ENCODE results near the gene TMEM201.

DNA sequence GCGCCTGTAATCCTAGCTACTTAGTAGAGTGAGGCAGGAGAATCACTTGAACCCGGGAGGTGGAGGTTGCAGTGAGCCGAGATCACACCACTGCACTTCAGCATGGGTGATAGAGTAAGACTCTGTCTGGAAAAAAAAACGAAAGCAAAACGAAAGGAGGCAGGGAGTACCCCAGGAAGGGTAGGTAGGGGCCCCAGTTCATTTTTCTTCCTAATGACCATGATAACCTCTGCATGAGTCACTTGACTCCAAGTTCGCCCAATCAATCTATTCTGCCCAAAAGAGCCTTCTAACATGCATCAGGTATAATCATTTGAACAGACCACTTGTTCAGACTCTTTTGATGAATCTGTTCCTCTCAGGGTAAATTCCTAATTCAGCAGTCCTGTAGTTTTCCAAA lies 13.2 kb upstream of the TMEM201 start:
- TF ChIP-seq SIN3A (IDR thresholded peaks at IDR 0.05; ENCODE audit: borderline replicate concordance, insufficient read depth, low read length) (no peak), POLR2AphosphoS5 (IDR thresholded peaks at IDR 0.05; ENCODE audit: low read depth, low read length) (no peak), FOXP2 (optimal IDR thresholded peaks at IDR 0.05; ENCODE audit: borderline replicate concordance, extremely low read depth, extremely low read length, insufficient read depth) (no peak), TAF1 (IDR thresholded peaks at IDR 0.05; ENCODE audit: borderline replicate concordance, insufficient read depth, low read length) (no peak)

Measured in PFSK-1 (cell line).